Gastrocnemius medialis (tissue), 4 donors: Measurements from ENCODE around the gene ADARB2.

Experiments
- POLR2A ChIP-seq, 2 donors: fragments of 450-650 bp; IDR thresholded peaks; one replicate each; pipeline ENCODE4 v1.6.1; 2017; ENCODE audit warnings: antibody characterized with exemption in 2 of 2, mild to moderate bottlenecking in 2 of 2, moderate library complexity in 2 of 2
- TF ChIP-seq, protein P1 (sequence below), 5 experiments: fragments of 450-650 bp in 3 of 5; fragments of 200-600 bp in 2 of 5; sonication (generic) in 2 of 5; IDR thresholded peaks in 4 of 5; conservative IDR thresholded peaks in 1 of 5; 1 replicate in 4 of 5; 2 replicates in 1 of 5; pipeline ENCODE4 v1.5.1; 2016 to 2019; ENCODE audit warnings: antibody characterized with exemption in 5 of 5, mild to moderate bottlenecking in 3 of 5, moderate library complexity in 3 of 5

- TF ChIP-seq POLR2A (IDR thresholded peaks at IDR 0.05) = no peak
- TF ChIP-seq, protein P1, sequence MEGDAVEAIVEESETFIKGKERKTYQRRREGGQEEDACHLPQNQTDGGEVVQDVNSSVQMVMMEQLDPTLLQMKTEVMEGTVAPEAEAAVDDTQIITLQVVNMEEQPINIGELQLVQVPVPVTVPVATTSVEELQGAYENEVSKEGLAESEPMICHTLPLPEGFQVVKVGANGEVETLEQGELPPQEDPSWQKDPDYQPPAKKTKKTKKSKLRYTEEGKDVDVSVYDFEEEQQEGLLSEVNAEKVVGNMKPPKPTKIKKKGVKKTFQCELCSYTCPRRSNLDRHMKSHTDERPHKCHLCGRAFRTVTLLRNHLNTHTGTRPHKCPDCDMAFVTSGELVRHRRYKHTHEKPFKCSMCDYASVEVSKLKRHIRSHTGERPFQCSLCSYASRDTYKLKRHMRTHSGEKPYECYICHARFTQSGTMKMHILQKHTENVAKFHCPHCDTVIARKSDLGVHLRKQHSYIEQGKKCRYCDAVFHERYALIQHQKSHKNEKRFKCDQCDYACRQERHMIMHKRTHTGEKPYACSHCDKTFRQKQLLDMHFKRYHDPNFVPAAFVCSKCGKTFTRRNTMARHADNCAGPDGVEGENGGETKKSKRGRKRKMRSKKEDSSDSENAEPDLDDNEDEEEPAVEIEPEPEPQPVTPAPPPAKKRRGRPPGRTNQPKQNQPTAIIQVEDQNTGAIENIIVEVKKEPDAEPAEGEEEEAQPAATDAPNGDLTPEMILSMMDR (IDR thresholded peaks at IDR 0.05 in 4 of 5, conservative IDR thresholded peaks at IDR 0.05 in 1 of 5) = no peak
These were observed 506.6 kb downstream of the ADARB2 start for GRCh38 chr10:1230592-1231275.
